HG03280 (cell line): ENCODE data around the gene MYOM1.
"Not testable (repeated sequence)": the region's sequence is repeated elsewhere in the genome, so short reads cannot be mapped to it uniquely, and the experiment has no call there.

Experiments
- ATAC-seq: cut with Tn5 transposase; IDR thresholded peaks from one replicate; pipeline ENCODE4 v1.9.1; 2021; ENCODE audit warnings: mild to moderate bottlenecking, moderate library complexity; ENCODE audit not compliant: unreplicated experiment

MYOM1 gene

GRCh38 chr18:3061581-3062312 lies 158.0 kb downstream of the MYOM1 start:
- ATAC-seq, result no peak

- ATAC-seq, result no peak
These were observed 158.8 kb downstream of the MYOM1 start for GRCh38 chr18:3060667-3061580.

GRCh38 chr18:3059272-3059671 lies 160.5 kb downstream of the MYOM1 start:
- no peak for ATAC-seq

GRCh38 chr18:3058328-3059191 lies 161.2 kb downstream of the MYOM1 start:
- ATAC-seq, result no peak

GRCh38 chr18:3057526-3057925 lies 162.2 kb downstream of the MYOM1 start:
- no peak for ATAC-seq

- no peak for ATAC-seq
These were observed 163.5 kb downstream of the MYOM1 start for GRCh38 chr18:3056311-3056710.

- ATAC-seq, result no peak
These were observed 164.0 kb downstream of the MYOM1 start for GRCh38 chr18:3055816-3056215.

- ATAC-seq, result no peak
These were observed 164.5 kb downstream of the MYOM1 start for GRCh38 chr18:3055186-3055728.

GRCh38 chr18:3054780-3055179 lies 165.0 kb downstream of the MYOM1 start:
- ATAC-seq, result no peak

- ATAC-seq, result no peak
These were observed 165.6 kb downstream of the MYOM1 start for GRCh38 chr18:3054214-3054613.

GRCh38 chr18:3053081-3053480 lies 166.7 kb downstream of the MYOM1 start:
- ATAC-seq, result no peak

- no peak for ATAC-seq
These were observed 167.4 kb downstream of the MYOM1 start for GRCh38 chr18:3052411-3052758.

- ATAC-seq, result no peak
These were observed 167.9 kb downstream of the MYOM1 start for GRCh38 chr18:3051718-3052410.

GRCh38 chr18:3049897-3050454 lies 169.8 kb downstream of the MYOM1 start:
- ATAC-seq, result not testable (repeated sequence)

GRCh38 chr18:3048820-3049349 lies 170.9 kb downstream of the MYOM1 start:
- no peak for ATAC-seq

- ATAC-seq, result no peak
These were observed 171.6 kb downstream of the MYOM1 start for GRCh38 chr18:3048121-3048520.

- ATAC-seq, result peak; percentile 65
These were observed 173.5 kb downstream of the MYOM1 start for GRCh38 chr18:3046216-3046808.

- ATAC-seq, result no peak
These were observed 174.7 kb downstream of the MYOM1 start for GRCh38 chr18:3044931-3045698.

- ATAC-seq, result no peak
These were observed 177.4 kb downstream of the MYOM1 start for GRCh38 chr18:3042379-3042778.
